GM20000 (cell line): Measurements from ENCODE around the gene GARS1.

Experiments used
- DNase-seq: peaks from one replicate; pipeline ENCODE4 v3.0.0; 2012; ENCODE audit warnings: low spot score
- TF ChIP-seq, protein P1 (sequence below): IDR thresholded peaks from 2 replicates; pipeline ENCODE4 v1.5.1; 2012; ENCODE audit warnings: mild to moderate bottlenecking, control low read depth; ENCODE audit errors: extremely low read depth, missing control alignments

Gene GARS1

DNA sequence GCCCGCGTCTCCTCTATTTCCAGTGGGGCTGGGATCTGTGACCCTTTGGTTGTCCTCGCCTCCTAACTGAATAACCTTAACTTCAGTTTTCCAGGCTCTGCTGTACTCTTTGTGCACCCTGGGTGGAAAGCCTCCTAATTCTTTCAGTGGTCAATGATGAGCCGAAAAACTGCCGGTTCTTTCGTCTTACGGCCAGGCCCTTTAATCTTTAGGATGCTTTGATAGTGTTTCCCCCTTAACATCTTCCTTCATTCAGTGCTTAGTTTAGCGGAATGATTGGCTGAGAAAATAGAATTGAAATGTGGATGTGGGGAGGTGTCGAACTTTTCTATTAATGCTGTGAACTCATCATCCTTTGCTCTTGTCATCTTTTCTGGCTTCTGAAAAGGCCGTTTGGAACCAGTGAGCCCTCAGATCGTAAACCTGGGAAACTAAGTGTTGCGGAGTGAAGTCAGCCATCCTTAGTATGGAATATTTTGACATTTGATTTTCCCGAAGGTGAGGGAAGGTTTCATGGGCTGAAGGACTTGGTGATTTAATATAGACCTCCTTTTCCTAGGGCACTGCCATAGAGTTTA, 847 bp downstream of the GARS1 start:
- TF ChIP-seq, protein P1, sequence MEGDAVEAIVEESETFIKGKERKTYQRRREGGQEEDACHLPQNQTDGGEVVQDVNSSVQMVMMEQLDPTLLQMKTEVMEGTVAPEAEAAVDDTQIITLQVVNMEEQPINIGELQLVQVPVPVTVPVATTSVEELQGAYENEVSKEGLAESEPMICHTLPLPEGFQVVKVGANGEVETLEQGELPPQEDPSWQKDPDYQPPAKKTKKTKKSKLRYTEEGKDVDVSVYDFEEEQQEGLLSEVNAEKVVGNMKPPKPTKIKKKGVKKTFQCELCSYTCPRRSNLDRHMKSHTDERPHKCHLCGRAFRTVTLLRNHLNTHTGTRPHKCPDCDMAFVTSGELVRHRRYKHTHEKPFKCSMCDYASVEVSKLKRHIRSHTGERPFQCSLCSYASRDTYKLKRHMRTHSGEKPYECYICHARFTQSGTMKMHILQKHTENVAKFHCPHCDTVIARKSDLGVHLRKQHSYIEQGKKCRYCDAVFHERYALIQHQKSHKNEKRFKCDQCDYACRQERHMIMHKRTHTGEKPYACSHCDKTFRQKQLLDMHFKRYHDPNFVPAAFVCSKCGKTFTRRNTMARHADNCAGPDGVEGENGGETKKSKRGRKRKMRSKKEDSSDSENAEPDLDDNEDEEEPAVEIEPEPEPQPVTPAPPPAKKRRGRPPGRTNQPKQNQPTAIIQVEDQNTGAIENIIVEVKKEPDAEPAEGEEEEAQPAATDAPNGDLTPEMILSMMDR: no peak
- DNase-seq: peak; percentile 15

DNA sequence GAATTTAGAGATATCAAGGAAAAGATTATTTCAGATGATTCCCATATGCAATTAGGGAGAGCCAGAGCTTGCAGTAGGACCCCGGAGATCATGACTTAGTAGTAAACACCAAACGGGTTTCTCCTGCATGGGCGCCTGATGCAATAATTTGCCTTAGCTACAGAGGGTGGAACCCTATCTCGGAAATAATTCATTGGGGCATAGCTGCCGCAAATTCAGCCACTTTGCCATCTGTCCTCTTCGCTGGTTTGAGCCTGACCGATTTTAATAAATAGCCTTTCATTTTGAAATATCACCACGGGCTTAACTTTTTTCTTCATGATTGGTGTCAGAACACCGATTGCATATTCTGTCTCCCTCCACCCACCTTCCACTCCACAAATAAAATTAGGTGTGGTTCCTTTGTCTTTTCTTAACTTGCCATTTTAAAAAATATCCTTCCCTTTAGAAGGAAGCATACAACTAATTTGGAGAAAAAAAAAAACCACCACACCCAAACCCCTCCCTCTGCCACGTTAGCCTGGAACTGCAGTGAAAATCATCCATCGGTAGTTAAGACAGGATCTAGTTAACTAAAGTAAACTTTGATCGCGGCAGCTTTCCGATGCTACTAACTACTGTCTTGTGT, 1.4 kb downstream of the GARS1 start:
- DNase-seq: peak; percentile 19
- TF ChIP-seq, protein P1: no peak

DNA sequence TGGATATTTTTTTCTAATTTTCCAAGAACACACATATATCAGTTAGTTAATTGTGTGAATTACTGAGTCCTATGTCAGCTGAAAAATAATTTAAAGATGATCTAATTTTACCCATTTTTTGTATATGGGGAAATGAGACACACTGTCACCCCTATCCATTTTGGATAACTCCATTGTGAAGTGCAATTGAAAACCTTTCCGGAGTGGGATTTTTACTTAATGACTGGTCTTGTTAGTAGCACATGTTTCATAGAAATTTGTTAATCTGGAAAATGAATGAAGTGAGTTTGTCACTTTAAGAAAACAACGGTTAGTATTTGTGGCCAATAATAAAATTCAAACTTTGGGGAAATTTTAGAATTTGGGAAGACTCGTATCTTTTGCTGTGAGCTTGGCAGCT, 2.0 kb downstream of the GARS1 start:
- DNase-seq: no peak
- TF ChIP-seq, protein P1: no peak

- DNase-seq: no peak
- TF ChIP-seq, protein P1: no peak
Measured at GRCh38 chr7:30598121-30598876, 3.6 kb downstream of the GARS1 start.

GRCh38 chr7:30604901-30605300, 10.2 kb downstream of the GARS1 start:
- no peak for DNase-seq
- TF ChIP-seq, protein P1: no peak

DNA sequence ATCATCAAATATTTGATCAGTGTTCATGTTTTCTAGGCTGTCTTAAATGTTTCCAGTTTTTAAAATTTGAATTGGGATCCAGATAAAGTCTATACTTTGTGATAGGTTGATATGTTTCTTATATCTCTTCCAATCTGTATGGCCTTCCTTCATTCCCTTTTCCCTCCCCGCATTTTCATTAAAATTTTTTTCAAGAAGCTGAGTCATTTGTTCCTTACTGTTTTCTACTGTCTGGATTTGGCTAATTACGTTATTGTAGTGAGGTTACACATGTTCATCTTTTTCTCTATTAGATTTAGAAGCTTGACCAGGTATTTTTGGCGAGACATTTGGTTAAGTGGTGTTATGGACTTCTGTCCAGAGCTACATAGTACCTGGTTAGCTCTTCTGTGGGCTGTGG, 11.2 kb downstream of the GARS1 start:
- DNase-seq: no peak
- TF ChIP-seq, protein P1: no peak

DNA sequence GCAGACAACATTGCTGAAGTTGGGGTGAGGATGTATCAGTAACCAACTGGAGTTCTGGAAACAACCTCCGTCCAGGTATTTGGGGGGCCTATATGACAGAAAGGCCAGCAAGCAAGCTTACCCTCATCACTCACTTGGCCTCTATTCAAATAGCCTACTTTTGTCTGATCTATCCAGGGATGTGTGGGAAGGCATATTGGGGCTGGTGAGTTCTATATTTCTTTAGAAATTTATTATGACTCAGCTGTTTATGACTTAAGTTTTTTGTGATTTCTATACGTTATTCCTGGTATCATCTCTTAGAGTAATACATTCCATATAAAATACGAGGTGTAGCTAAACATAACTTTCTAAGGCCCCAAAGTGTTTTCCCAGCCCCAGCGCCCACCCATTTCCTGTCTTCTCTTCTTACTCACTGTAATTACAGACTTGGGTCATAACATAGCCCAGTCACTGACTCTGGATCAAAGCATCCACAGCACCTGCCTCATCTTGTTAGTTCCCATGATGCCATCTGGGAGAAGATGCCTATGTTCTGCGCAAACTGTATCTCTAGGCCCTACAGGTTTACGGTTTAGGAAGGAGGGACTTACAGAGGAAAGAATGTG, 18.1 kb downstream of the GARS1 start:
- no peak for DNase-seq
- TF ChIP-seq, protein P1: no peak
